ENCODE results near the gene OSBPL7. TPM values are rescaled to one million over a fixed set of nuclear protein-coding genes. Genes with fewer than 3 reads are reported as not detected.

Gene OSBPL7
- total and polyA plus RNA-seq, 2 of the 4 experiments (the other 2 are of a cell fraction): 5.2 to 14.5 TPM

GRCh38 chr17:47774987-47775580 is 46.5 kb downstream of the OSBPL7 start:
- Histone ChIP-seq H3K4me1 (ENCODE audit: control insufficient read depth, insufficient read depth, low read length) (no peaks in the 10 kb centered on the region), H4K8ac (ENCODE audit: low read depth in 2 of 2, low read length in 2 of 2) (no peak overlapping the region), H3K9me1 (ENCODE audit: insufficient read depth, low read length) (no peaks in the 10 kb centered on the region), H2BK120ac (ENCODE audit: low read depth, low read length) (no peak overlapping the region), H3K4me3 (ENCODE audit: insufficient read depth, low read depth, low read length) (no peak overlapping the region), H3K79me1 (ENCODE audit: low read depth in 1 of 2, low read length in 2 of 2) (no peaks in the 10 kb centered on the region), H4K91ac (ENCODE audit: insufficient read depth, low read depth, low read length) (no peak overlapping the region), H3K4me2 (ENCODE audit: low read depth, low read length) (no peak overlapping the region), H2BK5ac (ENCODE audit: low read depth, low read length, poor library complexity, severe bottlenecking) (no peak overlapping the region), H2AK9ac (replicated peaks; ENCODE audit: low read depth, low read length, poor library complexity) (no peak overlapping the region), H4K5ac (ENCODE audit: low read depth, low read length) (no peak overlapping the region), H4K20me1 (ENCODE audit: insufficient read depth, low read length) (peaks cover 3% of the 10 kb centered on the region; the same call in 1 of the 2 replicates), H3K23ac (ENCODE audit: low read depth, low read length) (no peak overlapping the region; the same call in 1 of the 2 replicates), H3K4ac (ENCODE audit: low read depth, low read length) (no peak overlapping the region), H3K27ac (ENCODE audit: insufficient read depth, low read length) (no peak overlapping the region), H3K18ac (ENCODE audit: low read depth, low read length) (no peak overlapping the region), H3K27me3 (ENCODE audit: control insufficient read depth, insufficient read depth, low read length) (peaks cover 54% of the 10 kb centered on the region), H3K14ac (replicated peaks; ENCODE audit: low read depth, low read length) (no peak overlapping the region), H3K36me3 (ENCODE audit: control insufficient read depth, insufficient read depth, low read length) (no peaks in the 10 kb centered on the region), H3K9me3 (ENCODE audit: control insufficient read depth, insufficient read depth, low read length) (peaks cover 8% of the 10 kb centered on the region), H2AFZ (replicated peaks; ENCODE audit: low read length, poor library complexity) (no peak overlapping the region), H3K56ac (ENCODE audit: extremely low read depth, insufficient read depth, low read length) (no peak overlapping the region), H2BK20ac (ENCODE audit: low read depth, low read length) (no peak overlapping the region), H3K9ac (ENCODE audit: low read depth, low read length) (no peak overlapping the region), H2AK5ac (ENCODE audit: low read depth, low read length) (no peak overlapping the region), H2BK15ac (ENCODE audit: low read depth, low read length) (no peak overlapping the region)
- CTCF ChIA-PET: no interaction called here
- dilution Hi-C loops (cut with HindIII; ENCODE audit: low sequenced_read_pairs, unreplicated experiment): no loop called here
- intact Hi-C loops (cut with micrococcal nuclease): loop anchor here (5.0 to 10.0 kb wide), 2 partner anchors 50 to 112 kb away; no protein-coding TSS in a partner anchor
- in situ Hi-C loops (cut with MboI; ENCODE audit: low sequenced_read_pairs): no loop called here
- DNase-seq (no peak), ATAC-seq (ENCODE audit: low read depth) (no peak)
- 17% methylated on average over 1 of the region's 1 CpG; no CpG with 5 or more reads in 1 of the 2 experiments for WGBS, 2 experiments (ENCODE audit: extremely low coverage in 2 of 2, insufficient read length in 1 of 2)
- POLR2A ChIA-PET (ENCODE audit: unreplicated experiment): no interaction called here
- TF ChIP-seq CEBPB (IDR thresholded peaks at IDR 0.05; ENCODE audit: low read depth, low read length) (no peak), BHLHE40 (IDR thresholded peaks at IDR 0.05; ENCODE audit: low read depth, low read length) (no peak), RFX5 (IDR thresholded peaks at IDR 0.05; ENCODE audit: low read depth, low read length) (no peak), NFE2L2 (IDR thresholded peaks at IDR 0.05; ENCODE audit: low read depth, low read length) (no peak), USF2 (IDR thresholded peaks at IDR 0.05; ENCODE audit: low read depth, low read length) (no peak), MAZ (IDR thresholded peaks at IDR 0.05; ENCODE audit: borderline replicate concordance, low read depth, low read length) (no peak), MXI1 (IDR thresholded peaks at IDR 0.05; ENCODE audit: borderline replicate concordance, low read depth, low read length) (no peak), CTCF (conservative IDR thresholded peaks at IDR 0.05; ENCODE audit: low read depth, low read length) (no peak), RCOR1 (IDR thresholded peaks at IDR 0.05; ENCODE audit: insufficient replicate concordance, low read length) (no peak), RAD21 (IDR thresholded peaks at IDR 0.05; ENCODE audit: low read length) (no peak), SMC3 (IDR thresholded peaks at IDR 0.05; ENCODE audit: low read depth, low read length) (no peak), MAFK (IDR thresholded peaks at IDR 0.05; ENCODE audit: low read depth, low read length) (no peak), FOS (IDR thresholded peaks at IDR 0.05; ENCODE audit: low read depth, low read length) (no peak), POLR2A (IDR thresholded peaks at IDR 0.05; ENCODE audit: low read depth, low read length) (no peak), CHD1 (IDR thresholded peaks at IDR 0.05; ENCODE audit: low read depth, low read length) (no peak)
- BruUV-seq (replicated peaks): no TSS peak

Measured in IMR-90 (cell line).